HG02973 (cell line): ENCODE measurements around the gene TMEM167B.
"Not testable (repeated sequence)": the region's sequence is repeated elsewhere in the genome, so short reads cannot be mapped to it uniquely, and the experiment has no call there.

Experiments used
- ATAC-seq: cut with Tn5 transposase; IDR thresholded peaks from one replicate; pipeline ENCODE4 v1.9.1; 2021; ENCODE audit warnings: moderate library complexity; ENCODE audit not compliant: unreplicated experiment

TMEM167B gene

DNA sequence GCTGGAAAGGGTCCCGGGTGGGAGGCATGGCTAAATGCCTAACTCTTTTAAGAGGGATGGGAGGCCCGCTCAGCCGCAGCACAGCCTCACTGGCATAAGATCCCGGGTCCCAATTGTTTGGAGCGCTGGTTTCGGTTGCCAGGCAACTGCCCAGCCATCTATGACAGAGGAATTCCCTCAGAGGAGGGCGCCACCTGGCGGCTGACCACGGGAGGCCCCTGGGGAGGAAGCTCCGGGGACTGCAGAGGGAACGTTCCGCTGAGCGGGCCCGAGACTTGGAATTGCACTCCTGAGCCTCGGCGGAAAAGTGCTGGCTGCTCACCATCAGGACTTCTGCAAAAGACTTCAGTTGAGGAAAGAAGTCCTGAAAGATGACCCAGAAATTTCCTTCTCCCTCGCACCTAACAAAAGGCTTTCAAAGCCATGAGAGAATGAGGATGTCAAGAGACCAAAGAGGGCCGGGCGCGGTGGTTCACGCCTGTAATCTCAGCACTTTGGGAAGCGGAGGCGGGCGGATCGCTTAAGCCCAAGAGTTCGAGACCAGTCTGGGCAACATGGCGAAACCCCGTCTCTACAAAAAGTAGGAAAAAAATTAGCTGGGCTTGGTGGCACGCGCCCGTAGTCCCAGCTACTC lies 22.2 kb downstream of the TMEM167B start:
- peak; percentile 58 for ATAC-seq

DNA sequence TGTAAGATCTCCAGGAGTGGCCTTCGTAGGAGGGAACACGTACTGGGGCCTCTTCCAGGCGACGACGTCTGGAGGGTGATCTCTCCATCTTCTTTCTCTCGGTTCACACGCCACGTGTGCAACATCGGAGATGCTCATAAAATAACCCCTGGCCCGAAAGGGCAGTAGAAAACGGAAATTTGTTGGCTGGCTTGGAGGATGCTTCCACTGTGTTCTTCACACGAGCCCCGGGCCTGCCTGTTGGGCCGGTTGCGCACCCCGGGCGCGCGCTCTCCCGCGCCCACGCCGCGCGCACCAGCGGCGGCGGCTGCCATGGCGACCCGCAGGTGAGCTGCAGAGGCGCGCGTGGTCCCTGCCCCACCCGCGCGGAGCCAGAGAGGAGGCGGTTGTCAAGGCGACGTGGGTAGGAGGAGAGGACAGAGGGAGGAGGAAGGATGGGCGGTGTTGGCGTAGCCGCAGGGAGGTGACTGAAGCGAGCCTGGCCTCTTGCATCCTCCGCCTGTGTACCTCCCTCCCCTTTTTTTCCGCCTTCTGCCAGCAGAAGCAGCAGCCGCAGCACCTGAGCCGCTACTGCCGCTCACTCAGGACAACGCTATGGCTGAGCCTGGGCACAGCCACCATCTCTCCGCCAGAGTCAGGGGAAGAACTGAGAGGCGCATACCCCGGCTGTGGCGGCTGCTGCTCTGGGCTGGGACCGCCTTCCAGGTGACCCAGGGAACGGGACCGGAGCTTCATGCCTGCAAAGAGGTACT lies 23.2 kb downstream of the TMEM167B start, which contains the start of gene ELAPOR1:
ELAPOR1 (plus strand) TSS at position 526 of the 752 bp plus-strand sequence; CDS start at position 595, 69 bp downstream.
- peak; percentile 34 for ATAC-seq

DNA sequence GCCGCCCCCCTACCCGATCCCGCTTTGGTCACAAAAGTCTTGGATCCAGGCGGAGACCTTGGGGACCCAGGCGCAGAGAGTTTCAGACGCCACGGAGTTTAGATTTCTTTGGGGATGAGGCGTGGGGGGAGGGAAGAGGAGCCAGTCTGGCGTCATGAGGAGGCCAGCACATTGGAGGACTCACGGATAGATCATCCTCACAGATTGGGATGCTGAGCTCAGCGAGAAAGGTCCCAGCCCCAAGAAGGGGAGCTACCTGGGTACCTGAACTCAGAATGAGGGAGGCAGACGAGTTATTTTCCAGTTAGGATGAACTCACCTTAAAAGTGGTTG lies 23.7 kb downstream of the TMEM167B start:
- ATAC-seq = no peak

DNA sequence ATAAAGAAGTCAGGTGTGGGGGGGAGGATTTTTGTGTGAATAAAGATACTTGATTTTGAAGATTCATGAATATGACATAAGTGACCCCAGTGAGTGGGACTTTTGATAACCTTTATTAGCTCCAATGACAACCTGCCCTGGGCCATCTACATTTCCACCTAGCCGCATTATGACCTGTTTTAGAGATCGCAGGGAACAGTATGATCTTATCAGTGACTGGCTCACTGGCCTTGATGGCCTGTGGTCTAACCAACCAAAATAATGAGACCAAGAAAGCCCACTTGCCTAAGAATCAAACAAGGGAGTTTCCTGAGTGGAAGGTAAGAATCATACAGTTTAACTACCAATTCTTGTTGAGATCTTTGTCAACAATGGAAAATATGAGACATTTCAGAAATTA lies 25.1 kb downstream of the TMEM167B start:
- no peak for ATAC-seq

DNA sequence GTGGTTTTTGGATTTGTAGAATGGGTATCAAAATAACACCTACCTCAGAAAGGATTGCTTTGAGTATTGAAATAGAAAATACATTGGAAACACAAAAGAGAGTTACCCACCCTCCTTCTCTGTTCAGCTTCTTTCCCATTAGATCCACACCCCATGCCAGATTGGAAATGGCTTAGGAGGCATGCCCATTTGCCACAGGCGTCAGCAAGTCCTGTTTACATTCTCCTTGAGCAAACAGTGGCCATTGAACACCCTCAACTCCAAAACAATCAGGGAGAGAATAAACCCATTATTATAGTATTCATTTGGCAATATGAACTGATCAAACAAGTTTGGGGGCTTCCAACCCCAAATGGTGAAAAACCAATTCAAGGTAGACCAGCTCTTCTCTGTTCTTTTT lies 25.7 kb downstream of the TMEM167B start:
- ATAC-seq = no peak

DNA sequence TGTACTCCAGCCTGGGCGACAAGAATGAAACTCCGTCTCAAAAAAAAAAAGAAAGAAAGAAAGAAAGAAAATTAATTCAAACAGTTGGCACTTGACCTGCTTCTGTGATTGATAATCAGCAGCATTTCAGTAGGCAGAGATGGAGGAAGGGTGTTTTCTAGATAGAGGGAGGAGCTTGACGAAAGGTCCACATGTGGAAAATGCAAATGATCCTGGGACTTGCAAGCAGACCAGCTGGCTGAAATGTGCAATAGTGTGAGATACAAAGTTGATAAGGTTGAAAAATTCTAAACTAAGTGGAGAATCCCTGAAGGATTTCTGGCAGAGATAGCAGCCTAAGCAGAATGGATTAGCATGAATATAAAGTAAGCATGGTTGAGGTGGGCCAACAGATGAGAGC lies 27.5 kb downstream of the TMEM167B start:
- no peak for ATAC-seq

DNA sequence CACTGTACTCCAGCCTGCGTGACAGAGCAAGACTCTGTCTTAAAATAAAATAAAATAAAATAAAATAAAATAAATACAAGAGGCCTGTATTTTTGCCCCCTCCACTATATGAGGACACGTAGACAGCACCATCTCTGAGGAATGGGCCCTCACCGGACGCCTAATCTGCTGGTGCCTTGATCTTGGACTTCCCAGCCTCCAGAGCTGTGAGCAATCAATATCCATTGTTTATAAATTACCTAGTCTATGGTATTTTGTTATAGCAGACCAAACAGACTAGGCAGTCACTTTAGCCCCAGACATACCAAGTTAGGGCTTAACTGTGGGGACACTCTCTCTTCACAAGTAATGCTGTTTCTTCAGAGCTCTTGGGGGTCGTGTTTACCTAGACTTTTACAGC lies 29.8 kb downstream of the TMEM167B start:
- no peak for ATAC-seq

DNA sequence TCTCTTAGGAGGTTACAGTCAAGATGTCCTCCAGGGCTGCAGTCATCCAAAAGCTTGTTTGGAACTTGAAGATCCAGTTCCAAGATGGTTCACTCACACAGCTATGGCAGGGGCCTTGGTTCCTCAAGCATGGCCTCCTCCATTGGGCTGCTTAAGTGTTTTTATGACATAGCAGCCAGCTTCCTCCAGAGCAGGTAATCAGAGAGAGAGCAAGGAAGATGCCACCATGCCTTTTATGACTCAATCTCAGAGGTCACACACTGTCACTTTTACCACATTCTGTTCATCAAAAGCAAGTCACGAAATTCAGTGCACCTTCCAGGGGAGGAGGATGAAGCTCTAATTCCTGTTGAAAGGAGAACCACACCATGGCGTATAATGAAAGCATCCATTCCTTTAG lies 40.5 kb downstream of the TMEM167B start:
- no peak for ATAC-seq

DNA sequence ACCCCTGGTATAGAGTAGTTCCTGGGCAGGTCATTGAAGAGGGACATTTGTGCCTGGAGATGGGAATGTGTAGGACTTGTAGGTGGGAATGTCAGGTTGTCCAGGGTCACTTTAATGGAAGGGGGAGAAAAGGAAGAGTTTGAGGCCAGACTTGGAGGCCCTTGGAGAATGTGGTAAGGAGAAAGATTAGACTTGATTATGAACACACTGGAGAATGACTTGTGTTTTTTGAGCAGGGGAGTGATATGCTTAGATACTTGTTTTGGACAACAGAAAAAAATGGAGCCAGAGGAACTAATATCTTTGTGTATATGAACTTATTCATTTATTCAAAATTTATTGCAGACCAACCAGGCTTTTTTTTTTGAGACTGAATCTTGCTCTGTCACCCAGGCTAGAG lies 41.2 kb downstream of the TMEM167B start:
- no peak for ATAC-seq

DNA sequence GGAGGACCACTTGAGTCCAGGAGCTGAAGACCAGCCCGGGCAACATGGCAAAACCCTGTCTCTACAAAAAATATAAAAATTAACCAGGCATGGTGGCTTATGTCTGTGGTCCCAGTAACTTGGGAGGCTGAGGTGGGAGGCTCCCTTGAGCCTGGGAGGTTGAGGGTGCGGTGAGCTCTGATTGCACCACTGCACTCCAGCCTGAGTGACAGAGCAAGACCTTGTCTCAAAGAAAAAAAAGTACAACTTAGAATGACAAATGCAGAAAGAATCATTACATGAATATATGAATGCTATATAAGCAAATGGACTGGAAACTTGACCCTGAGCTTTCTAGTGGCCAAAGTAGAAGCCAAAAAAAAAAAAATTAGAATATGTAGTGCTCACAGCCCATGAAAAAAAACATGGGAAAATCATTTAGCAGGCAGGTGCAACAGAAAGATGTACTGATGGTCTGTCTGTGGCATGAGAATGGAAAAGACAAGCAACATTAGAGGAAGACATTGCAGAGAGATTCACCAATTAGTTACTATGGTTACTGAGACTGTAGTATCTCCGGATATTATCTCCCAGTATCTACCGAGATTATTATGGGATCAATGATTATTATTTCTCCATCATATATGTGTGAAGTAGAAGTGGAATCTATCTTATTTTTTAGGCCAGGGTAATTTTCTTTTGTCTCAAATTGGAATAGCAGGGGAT lies 42.6 kb downstream of the TMEM167B start:
- no peak for ATAC-seq

DNA sequence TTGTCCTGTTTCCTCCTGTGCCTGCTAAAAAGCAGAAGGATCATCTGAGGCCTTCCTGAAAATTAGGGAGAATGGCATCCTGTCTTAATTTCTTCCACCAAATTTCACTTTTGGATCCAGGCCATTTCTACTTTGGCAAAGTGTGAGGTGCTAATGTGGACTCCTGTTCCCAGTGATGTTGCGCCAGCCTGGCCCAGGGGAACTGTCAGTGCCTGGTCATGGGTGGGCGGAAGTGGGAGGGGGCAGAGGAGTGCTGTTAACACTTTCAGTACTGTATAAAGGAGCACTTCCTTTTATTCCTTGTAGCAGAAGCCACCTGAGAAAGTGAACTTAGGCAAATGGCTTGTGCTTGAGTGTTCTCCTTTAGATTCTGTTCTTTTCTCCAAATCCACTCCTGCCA lies 43.3 kb downstream of the TMEM167B start:
- ATAC-seq = no peak

DNA sequence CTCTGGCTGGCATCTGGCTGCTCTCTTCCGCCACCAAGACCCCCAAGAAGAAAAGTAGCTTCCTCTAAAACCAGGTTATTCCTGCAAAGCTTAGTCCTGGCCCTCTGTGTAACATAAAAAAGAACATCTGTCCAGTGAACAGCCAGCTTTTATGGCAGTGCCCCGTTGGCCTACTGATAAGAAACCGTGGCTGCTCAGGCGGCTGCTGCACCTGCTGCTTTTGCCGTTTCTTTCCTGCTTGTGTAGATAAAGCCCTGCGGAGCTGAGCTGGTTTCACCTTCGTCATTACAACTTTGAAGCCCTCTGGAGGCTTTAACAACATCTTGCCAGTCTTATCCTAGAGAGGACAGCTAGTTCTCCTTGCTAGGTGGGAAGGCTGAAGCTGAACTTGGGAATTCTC lies 43.9 kb downstream of the TMEM167B start:
- ATAC-seq = no peak

DNA sequence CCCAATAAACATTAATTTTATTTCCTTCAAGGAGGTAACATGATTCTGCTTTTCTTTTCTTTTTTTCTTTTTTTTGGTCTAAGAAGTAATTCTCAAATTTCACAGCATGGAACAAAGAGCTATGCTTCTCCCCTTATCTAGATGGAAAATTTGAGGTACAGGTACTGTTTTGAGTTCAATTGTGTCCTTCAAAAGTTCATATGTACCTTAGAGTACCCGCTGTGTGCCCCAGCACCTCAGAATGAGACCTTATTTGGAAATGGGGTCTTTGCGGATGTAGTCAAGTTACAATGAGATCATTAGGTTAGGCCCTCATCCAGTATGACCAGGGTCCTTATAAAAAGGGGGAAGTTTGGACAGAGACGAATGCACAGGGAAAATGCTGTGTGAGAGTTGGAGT lies 45.4 kb downstream of the TMEM167B start:
- ATAC-seq = no peak

DNA sequence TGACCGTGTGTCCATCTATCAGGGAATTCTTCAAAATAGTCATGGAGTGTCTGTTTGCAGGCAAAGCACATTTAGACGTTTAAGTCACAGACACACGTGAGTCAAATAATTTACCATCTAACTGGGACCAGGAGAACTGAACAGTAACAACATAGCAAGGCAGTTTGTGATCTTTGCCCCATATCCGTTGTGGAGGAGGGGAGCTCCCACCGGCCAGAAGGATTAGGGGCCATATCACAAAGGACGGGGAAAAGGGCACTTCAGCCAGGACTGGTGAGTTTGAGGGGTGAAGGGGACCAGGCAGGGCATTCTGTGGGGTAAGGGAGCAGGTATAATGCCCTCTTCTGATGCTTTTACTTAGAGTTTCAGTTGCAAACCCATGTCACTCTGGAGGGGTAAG lies 46.2 kb downstream of the TMEM167B start:
- no peak for ATAC-seq

DNA sequence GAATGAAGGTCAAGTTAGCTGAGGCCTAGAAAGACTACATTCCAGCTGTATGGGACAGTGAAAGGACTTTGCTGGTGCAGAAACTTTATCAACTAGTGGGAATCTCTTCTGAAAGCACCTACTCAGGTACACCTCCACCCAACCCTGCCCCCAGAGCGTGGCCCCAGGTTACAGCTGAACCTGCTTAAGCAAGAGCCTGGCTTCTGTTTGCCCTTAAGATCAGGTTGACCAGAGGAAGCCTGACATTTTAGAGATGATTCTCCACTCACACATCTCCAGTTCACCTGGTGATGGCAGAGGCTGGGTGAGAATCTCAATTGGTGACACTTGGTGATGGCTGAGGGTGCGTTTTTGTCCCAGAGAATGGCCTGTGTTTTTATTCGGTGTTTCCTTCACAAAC lies 47.4 kb downstream of the TMEM167B start:
- no peak for ATAC-seq

DNA sequence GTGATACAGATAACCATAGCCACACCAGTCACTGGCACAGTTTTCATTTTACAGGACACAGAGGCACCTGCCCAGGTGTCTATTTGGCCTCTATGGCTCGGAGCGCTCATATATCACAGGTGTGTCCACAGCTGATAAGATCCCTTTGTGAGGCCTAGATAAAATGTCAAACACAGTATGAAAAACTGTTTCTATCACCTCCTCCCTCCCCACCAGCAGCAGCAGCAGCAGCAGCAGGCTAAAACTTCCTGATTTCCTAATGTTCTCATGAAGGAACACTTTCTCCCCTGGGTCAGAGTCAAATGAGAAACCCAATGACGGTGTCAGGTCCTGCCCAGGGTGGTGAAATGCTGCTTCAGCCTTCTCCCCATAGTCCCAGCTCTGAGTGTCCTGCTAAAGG lies 47.8 kb downstream of the TMEM167B start:
- no peak for ATAC-seq

DNA sequence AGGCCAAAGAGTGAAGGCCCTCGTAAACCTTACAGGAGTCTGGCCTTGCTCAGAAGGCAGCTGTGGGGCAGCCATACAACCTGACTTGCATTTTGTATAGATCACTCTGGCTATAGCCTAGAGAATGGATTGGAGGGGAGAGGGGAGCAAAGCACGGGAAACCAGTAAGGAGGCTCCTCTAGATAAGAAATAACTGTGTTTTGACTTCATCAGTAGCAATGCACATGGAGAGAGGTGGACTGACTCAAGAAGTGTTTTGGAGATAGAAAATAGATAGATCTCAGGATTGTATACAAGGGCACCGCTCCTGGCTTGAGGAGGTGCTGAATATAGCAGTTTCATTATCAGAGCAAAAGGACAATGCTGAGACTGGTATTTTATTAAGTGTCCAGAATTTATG lies 49.8 kb downstream of the TMEM167B start:
- ATAC-seq = no peak

DNA sequence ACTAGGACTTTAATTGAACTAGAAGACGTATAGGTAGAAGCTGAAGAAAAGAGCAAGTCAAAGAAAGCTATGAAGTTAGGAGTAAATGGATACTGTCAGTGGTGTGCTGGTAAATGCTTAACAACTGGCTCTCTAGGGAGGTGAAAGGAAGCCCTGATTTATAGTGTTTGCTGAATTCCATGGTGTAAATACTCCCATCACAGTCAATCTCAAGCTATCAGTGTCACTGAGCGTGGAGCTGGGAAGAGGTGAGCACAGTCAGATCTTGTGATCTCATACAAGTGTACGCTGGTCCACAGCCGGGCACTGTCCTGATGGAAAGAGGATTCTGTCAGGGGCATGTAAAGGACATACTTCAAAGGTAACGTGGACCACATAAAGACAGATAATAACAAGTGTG lies 51.7 kb downstream of the TMEM167B start:
- ATAC-seq = no peak

DNA sequence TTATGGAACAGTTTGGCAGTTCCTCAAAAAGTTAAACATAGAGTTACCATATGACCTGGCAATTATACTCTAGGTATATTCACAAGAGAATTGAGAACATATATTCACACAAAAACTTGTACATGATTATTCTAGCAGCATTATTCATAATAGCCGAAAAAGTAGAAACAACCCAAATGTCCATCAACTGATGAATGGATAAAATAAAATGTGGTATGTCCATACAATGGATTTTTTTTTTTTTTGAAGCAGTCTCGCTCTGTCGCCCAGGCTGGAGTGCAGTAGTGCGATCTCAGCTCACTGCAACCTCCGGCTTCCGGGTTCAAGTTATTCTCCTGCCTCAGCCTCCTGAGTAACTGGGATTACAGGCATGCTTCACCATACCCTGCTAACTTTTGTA lies 52.2 kb downstream of the TMEM167B start:
- ATAC-seq = not testable (repeated sequence)
